GM03348 (cell line): ENCODE results near the gene ABCC5.
A peak's percentile ranks its signal among the peaks of the same experiment; 100 is the strongest.

Source experiments
- DNase-seq: peaks from one replicate; pipeline ENCODE4 v3.0.0; 2012; ENCODE audit warnings: low spot score

ABCC5 gene

GRCh38 chr3:183922421-183922820 is 95.3 kb downstream of the ABCC5 start:
- no peak for DNase-seq

GRCh38 chr3:183921096-183921495 is 96.6 kb downstream of the ABCC5 start:
- DNase-seq: no peak

GRCh38 chr3:183920416-183920815 is 97.3 kb downstream of the ABCC5 start:
- DNase-seq: no peak

DNA sequence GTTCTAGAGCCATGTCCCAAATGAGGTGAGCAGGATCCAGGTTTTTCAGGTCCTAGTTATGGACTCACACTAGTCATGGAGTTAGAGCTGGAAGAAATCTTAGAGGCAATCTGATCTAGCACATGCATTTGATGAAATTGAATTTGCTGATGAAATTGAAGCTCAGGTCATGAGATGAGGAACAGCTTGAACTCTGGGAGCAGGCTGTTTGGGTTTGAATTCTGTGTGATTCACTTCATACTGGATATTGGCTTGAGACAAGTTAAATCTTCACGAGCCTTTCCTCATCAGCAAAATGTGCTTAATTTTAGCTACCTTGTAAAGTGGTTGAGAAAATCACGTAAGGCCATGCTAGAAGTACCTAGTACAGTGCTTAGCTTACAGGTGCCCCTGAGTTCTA is 99.5 kb downstream of the ABCC5 start:
- no peak for DNase-seq

DNA sequence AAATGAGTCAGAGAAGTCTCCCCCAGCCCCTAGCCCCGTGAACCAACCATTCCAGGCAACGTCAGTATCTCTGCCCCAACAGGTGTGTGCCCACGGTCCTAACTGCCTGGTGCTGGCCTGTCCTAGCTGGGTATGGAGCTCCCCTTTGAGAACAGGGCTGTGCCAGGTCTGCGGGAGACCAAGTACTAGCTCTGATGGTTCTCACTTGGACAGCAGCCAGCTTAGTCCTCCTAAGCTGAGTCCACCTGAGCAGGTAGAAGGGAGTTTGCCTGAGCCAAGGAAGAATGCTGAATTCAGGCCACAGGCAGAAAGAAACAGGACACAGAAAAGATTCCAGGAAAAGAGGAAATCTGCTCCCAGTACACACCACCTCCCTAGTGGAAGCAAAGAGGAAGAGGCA is 99.9 kb downstream of the ABCC5 start:
- no peak for DNase-seq

GRCh38 chr3:183914856-183915255 is 102.8 kb downstream of the ABCC5 start:
- no peak for DNase-seq

DNA sequence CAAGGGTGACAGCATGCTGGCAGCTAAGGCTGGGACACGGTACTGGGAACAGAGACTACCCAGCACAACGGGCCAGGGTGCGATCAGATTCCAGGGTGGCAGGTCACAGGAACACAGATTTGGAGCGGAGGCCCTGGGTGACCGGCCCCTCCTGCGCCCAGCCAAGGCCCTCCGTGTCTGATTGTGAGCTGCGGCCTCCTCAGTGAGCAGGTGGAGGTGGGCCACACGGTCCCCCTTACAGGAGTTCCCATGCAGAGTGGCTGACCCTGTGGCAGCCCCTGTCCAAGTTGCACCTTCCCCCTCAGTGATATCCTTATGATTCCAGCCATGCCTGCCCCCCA is 104.1 kb downstream of the ABCC5 start:
- no peak for DNase-seq

DNA sequence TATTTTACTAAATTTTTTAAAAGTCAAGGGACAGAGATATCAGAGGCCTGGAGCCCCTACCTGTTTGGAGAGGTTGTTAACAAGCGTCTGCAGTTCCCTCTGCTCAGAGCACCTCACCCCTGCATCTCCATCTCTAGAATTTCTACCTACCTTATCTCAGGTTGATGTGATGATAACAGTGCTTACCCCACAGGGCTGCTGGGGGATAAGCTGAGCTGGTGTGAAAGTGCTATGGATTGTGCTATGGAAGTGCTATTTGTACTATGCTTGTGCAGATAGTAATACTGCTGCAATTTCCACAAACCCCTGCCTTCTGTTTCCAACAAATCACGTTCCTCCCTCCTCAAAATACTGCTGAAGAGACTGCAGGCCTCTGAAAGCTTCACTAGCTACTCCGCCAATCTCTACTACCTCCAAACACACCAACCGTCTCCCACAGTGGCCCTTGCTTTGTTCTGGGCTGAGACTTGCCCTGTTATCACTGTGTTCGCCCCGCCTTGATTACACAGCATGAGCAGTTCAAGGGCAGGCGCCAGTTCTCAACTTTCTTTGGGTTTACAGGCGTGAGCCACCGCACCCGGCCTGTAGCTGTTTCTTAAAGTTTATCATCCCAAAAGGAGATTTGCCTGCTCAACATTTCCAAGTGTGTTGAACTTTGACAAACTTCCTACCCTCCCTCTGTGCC is 104.6 kb downstream of the ABCC5 start:
- no peak for DNase-seq

DNA sequence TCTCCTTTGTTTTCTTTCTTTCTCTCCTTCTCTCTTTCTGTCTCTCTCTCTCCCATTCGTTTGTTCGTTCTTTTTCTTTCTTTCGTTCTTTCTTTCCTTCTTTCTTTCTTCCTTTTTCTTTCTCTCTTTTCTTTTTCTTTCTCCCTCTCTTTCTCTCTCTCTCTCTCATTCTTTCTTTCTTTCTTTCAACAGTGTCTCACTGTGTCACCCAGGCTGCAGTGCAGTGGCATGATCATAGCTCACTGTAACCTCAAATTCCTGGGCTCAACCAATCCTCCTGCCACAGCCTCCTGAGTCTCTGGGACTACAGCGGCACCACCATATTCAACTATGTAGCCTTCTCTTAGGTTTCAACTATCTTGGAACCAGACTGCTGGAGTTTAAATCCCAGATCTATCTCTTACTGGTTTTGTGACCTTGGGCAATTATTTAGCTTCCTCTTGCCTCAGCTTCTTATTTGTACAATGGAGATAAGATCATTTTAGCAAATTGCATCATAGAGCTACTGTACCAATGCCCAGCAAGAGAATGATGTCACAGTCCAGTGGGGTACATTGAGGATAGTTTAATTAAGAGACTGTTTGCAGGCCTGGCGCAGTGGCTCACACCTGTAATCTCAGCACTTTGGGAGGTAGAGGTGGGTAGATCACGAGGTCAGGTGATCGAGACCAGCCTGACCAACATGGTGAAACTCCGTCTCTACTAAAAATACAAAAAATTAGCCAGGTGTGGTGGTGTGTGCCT is 105.7 kb downstream of the ABCC5 start:
- DNase-seq: no peak

DNA sequence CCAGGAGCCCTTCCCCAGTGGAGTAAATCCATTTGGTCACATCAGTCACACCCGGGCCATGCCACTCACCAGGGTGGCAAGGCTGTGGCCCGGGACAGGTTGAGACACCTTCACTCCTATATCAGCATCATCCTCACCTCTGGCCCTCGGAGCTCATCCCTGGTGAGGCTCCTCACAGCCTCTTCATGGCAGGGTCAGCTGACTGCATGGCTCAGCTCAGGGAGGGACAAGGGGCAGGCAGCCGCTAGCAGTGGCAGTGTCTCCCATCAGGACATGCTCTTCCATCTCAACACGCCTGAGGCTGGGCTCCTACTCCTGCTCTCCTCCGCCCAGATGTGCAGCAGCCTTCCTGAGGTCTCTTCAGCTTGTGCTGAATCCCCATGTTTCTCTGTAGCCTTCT is 106.6 kb downstream of the ABCC5 start:
- no peak for DNase-seq

DNA sequence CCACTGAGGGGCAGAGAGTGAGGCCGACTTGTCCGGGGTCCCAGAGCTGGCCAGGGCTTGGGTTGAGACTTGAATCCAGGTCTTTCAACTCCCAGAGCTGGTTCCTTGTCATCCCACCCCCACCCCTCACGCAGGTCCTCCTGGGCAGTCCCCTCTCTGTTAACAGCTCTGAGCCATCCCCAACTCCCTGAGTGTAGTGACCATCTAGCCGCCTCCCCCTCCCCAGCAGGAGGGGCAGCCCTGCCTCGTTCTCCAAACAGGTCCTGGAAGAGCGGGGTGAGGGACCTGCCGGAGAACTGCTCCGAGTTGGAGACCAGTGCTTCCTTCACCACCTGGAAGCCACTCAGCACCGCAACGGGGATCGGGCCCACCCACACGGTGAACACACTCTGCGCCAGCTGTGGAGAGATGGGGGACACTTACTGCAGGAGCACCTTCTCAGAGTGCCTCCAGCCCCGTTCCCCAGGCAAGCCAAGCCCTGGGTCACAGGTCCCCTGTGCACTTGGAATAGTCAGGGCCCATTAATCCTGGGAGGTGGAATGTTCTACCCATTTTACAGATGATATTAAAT is 108.6 kb downstream of the ABCC5 start:
- DNase-seq: no peak

DNA sequence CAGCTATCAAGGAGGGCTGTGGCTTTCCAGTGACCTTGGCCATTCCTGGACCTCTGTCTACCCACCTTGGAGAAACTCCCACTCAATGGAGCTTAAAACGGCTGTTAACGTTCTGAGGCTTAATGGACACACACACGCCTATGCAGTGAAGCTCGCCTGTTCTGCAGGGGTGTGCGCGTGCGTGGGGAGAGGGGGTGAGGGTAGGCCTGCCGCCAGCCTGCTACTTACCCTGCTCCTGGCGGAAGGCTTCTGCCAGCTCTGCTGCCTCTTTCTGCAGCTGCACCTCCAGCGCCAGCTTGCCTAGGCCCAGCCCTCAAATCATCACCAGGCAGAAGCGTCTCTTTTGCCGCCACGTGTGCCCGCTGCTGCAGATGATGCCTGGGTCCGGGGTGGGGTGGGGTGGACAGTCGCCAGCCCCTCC is 109.8 kb downstream of the ABCC5 start:
- no peak for DNase-seq

DNA sequence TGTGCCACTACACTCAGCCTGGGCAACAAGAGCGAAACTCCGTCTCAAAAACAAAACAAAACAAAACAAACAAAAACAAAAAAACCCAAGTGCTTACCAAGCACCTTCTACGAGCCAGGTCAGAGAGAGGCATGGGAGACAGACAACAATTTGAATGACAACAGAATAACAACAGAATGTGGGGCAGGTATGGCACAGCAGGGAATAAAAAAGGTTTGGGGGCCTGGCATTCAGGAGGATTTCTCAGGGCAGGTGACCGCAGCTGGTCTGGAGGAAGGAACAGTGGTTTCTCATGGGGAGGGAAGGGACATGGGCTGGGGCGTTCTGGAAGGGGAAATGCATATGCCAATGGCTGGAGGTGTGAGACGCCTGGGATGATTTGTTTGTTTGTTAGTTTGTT is 110.5 kb downstream of the ABCC5 start:
- DNase-seq: no peak

DNA sequence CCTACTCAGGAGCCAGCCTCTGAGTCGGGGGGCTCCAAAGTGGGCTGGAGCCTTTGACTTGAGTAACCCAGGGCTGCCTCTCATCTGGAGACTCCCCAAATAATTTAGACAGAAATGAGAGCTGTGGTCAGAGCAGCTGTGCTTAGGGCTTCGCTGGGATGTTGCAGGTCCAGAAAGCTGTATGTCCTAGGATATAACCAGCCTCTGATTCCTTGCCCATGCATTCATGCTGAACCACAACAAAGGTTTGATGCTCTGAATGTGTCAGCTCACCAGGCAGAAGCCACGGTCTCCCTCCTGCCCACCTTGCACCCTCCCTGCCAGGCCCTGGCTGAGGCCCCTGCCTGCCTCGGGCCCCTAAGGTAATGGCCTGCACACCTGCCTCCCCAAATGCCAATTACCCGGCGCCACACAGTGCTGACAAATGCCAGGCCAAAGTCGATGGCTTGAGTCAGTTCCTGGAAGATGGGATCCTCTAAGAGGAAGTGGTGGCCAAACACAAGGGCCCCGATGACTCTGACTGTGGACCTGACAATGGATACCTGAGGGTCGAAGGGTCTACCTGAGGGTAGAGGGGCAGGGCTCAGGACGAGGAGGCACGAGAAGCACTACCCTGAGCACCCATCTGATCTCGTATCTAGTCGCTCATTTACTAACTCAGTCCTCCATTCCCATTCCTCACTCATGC is 111.3 kb downstream of the ABCC5 start:
- no peak for DNase-seq

DNA sequence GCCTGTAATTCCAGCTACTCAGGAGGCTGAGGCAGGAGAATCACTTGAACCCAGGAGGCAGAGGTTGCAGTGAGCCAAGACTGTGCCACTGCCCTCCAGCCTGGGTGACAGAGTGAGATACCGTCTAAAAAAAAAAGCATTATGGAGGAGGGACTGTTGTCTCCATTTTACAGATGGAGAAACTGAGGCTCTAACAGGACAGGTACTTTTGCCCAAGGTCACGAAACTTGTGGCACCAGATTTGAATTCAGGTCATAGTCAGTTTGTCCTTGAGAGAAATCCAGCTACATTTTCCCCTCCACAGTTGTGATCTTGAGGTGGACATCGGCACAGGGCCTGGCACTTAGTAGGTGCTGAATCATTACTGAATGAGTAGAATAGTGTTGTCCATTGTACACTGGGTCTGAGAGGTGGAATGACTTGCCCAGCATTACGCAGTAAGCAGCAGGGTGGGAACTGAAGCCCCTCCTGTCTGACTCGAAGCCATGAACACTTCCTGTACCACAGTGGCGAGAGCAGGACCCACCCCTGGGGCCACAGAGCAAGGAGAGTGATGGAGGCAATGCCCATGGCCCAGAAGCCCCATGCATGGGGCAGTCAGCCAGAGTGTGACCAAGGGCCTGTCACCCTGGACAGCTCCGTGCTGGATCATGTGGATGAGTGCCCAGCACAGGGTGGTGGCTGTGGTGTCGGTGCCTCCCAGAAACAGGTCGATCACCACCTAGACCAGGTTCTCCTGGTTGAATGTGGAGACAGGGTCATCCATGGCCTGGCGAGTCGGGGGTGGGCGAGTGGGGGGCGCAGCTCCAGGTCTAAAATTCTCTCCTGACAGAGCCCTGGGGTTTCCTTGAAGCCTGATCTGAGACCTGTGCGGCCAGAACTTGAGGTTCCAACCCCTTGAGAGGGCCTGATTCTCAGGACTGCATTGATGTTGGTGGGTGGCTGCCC is 112.6 kb downstream of the ABCC5 start:
- no peak for DNase-seq

GRCh38 chr3:183898028-183898431 is 119.7 kb downstream of the ABCC5 start:
- DNase-seq: no peak

GRCh38 chr3:183897606-183898005 is 120.1 kb downstream of the ABCC5 start:
- DNase-seq: no peak

DNA sequence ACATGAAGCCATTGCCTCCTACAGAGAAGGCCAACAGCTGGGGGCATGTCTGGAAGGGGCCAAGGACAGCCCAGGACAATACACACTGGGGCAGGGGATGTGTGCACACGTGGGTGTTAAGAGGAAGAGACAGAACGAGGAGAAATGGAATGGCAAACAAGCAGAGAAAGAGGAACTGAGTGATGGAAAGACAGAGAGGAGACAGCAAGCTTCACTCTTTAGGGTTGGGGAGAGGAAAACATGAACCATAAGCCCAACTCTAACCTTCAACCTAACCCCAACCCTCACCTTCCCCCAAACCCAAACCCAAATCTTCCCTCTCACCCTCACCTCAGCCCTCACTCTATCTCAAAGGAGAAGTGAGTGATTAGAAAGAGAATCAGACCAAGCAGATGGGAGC is 121.1 kb downstream of the ABCC5 start:
- no peak for DNase-seq

DNA sequence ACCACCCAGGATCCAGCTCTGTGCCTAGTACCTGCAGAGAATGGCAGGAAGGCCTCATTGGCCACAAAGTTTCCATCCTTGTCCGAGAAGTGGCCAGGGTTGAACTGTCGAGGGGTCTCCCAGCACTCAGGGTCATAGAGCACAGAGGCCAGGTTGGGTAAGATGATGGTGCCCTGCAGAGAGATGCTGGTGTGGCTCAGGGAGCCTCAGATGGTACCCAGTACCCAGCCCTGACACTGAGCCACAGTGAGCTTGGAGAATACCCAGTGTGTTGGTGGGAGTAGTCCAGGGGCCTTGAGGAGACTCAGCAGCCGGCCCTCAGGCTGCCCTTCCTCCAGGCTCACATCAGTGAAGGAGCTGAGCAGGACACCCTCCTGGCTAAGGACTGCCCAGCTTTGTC is 121.5 kb downstream of the ABCC5 start:
- DNase-seq: no peak

DNA sequence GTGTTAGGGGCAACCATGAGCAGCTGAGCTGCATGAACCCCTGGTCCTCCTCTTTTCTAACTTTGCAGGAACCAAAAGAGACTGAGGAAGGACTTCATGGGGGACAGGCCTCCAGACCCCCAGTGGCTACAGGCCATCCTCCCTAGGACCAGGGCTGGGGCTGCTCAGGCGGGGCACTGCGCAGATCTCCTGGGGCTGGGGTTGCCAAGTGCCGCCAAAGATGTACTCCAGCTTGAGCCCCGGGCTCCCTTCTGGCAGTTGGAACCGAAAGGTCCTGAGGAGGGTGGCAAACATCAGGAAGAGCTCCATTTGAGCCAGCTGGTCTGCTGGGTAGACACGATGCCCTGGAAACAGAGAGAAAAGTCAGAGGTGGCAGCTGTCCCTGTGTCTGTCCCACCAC is 121.9 kb downstream of the ABCC5 start:
- DNase-seq: no peak

DNA sequence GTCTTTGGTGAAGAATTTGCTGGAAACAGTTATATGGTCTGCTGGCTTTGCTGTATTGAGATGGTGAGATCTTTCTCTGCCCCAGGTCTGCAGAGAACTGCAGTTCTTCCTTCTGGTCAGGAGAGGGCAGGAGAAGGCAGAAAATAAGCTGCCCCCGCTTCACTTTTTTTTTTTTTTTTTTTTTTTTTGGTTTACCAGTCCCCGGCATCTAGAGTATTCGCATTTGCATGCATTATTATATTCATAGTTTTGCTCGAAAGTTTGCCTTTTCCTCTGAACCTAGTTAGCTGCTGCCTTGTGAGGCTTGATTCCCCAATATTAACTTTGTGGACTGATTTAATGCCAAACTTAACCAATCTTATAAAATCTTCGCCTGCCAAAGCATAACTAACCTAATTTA is 122.4 kb downstream of the ABCC5 start:
- peak; percentile 91 for DNase-seq
